HTR-8/SVneo (cell line): ENCODE results near the gene STIM1.

ENCODE experiments used
- DNase-seq: peaks from one replicate; pipeline ENCODE4 v3.0.0; 2011; ENCODE audit warnings: low spot score, mixed read lengths; ENCODE audit not compliant: insufficient read length
- FAIRE-seq: peaks from 2 replicates; lab custom pipeline; 2011; peaks lifted over from hg19 to GRCh38; lab: Jason Lieb, UNC

STIM1 gene

GRCh38 chr11:4083198-4083597 is 227.7 kb downstream of the STIM1 start:
- FAIRE-seq (no peak), DNase-seq (no peak)

- FAIRE-seq, result no peak
- DNase-seq, result no peak
Observed at GRCh38 chr11:4084406-4085125, 229.1 kb downstream of the STIM1 start.

DNA sequence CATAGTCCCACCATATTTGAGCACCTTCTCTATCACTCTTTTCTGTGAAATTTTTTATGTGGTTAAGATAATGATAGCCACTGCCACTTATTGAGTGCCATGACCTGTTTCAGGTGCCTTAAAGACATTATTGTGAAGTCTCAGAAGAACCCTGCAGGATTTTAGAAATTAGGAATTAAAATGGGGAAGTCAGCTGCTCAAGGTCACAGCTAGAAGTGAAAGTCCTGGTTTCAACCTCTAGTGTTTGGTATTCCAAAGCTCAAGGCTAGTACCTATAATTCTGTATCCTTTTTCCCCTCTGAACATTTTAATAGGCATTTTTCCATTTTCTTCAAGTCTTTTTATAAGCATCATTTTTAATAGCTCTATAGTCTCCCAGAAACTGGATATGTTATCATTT is 230.1 kb downstream of the STIM1 start:
- FAIRE-seq (no peak), DNase-seq (no peak)

DNA sequence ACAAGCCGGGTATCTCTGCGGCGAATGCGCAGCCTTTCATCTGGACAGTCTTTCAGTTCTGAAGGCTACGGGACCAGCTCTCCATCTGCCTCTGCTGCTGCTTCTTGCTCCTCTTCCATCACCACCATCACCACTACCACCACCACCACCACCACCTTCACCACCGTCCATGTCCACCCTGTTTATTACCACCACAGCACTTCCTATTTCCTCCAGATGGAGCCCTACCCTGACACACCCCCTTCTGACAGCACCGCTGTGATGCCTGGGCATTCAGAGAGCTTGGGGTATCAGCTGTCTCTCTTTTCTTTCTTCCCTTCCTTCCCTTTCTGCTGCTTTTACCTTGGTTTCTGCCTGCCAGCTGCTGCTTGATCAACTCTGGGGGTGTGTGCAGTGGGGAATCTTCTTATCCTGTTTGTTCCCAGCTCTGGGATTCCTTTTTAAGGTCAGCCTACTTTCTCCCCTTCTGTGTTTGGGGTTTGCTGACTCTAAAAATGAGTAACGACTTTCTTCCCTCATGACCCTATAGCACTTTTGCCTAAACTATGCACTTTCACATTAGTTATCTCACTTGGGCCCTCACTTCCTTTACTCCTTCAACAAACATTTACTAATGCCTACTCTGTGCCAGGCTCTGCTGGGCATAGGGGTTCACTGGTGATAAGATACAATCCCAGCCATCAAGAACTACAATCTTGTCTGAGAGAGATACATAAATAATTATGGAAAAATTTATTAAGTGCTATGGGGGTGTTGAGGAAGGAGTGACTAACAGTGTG is 231.3 kb downstream of the STIM1 start:
- FAIRE-seq (no peak), DNase-seq (no peak)

DNA sequence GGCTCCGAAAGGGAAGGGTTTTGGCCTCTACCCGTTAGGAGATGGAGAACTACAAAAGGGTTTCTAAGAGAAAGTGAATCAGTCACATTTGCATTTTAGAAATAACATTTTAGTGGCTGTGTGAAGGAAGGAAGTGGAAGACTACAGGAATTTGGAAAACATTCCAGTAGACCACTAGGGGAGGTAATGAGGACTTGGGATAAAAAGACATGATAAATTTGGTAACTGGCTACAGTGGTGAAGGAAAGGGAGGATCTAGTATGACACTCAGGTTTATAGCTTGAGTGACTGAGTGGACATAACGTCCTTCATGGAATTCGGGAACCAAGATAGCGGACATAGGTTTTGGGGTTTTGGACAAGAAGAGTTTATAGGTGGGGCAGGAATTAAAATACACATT is 232.1 kb downstream of the STIM1 start:
- FAIRE-seq, result no peak
- no peak for DNase-seq

DNA sequence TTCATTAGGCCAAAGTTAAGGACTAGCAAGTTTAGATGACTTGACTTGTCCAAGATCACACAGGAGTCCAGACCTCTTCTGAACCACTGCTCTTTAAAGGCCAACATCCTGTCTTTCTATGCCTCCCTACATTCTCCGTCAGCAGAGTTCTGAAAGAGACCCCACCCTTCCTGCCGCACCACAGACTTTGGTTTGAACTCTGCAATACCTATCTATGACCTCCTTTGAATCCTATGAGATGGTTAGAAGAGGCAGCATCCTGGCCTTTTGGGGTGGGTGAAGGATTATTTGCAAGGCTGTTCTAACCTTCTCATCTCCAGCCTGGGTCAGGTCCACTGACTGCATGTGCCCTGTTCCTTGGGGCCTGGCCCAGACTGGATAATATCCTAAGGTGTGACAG is 234.8 kb downstream of the STIM1 start:
- DNase-seq (no peak), FAIRE-seq (no peak)

DNA sequence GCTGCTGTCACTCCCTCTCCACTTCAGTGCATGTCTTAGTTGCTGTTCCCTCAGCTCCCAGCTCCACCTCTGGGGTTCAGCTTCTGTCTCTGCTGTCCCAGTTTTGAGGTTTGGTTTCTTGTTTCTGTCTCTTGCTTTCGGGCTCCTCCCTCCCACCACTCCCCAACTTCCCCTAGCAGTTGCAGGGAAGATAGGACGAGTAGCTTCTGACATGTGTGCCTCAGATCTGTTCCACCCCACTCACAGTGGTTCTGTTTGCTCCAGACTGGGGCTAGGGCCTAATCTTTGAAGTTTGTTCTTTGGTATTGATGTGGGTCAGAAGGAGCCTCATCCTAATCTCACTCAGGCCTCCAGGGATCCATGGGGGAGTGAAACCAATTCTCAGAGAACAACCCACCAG is 236.6 kb downstream of the STIM1 start:
- no peak for FAIRE-seq

GRCh38 chr11:4093519-4094347 is 238.3 kb downstream of the STIM1 start:
- DNase-seq, result no peak
- FAIRE-seq, result no peak

More for the DNA sequence above, 236.6 kb downstream of the STIM1 start:
- DNase-seq, result no peak

DNA sequence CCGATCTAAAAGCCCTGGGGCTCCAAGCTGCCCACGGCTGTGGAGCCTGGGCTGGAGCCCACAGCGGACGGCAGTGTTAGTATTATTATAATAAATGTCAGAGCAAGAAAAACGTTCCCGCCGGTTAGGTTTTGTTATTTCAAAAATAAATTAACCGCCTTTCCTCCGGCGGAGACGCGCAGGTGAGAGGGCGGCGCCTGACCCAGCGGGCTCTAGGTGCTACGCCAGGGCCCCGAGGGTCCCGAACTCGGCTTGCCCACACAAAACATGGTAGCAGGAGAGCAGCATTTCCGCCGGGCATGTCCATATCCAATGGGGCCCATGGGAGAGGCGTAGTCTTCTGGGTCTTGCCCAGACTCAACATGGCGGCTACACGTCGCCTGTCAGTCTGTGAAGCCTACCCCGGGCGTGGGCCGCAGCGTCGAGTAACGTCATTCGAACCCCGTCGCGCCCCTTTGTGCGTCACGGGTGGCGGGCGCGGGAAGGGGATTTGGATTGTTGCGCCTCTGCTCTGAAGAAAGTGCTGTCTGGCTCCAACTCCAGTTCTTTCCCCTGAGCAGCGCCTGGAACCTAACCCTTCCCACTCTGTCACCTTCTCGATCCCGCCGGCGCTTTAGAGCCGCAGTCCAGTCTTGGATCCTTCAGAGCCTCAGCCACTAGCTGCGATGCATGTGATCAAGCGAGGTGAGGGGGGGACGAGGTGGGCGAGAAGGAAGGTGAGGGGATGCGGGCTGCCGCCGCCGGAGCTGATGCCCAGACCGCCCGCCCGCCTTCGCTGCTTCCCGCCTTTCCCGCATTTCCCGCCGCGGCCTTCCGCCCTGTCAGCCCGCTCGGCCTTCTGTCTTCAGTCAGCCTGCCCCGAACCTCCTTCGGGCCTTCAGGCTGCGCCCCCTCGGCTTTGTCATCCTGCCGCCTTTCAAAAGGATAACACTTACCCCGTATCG is 239.2 kb downstream of the STIM1 start, which contains the start of gene RRM1:
TSS of gene RRM1 (plus strand) at position 452 of the 944 bp plus-strand sequence. CDS start at position 666, 214 bp downstream.
- FAIRE-seq (peak; percentile 95), DNase-seq (peak; percentile 96)

- peak; percentile 16 for FAIRE-seq
- DNase-seq, result no peak
Observed at GRCh38 chr11:4095509-4096230, 240.2 kb downstream of the STIM1 start.

- FAIRE-seq, result no peak
- DNase-seq, result no peak
Observed at GRCh38 chr11:4098026-4098621, 242.7 kb downstream of the STIM1 start.

DNA sequence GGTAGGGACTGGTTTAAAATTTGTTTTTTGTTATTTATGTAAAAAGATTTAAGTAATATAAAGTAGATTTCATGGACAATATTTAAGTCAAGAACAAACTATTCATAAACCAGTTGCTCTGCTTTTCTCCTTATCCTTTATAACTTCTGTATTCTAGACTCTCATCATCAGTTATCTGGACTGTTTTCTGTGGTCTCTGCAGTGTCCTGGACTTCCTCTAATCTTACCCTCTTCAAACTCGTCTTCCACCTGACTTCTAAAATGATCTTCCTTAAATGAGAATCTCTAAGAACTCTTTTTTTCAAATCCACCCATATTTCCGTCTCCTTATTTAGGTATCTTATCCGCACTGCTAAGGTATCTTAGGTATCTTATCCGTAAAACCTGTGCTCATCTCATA is 247.2 kb downstream of the STIM1 start:
- DNase-seq, result no peak
- FAIRE-seq, result no peak

DNA sequence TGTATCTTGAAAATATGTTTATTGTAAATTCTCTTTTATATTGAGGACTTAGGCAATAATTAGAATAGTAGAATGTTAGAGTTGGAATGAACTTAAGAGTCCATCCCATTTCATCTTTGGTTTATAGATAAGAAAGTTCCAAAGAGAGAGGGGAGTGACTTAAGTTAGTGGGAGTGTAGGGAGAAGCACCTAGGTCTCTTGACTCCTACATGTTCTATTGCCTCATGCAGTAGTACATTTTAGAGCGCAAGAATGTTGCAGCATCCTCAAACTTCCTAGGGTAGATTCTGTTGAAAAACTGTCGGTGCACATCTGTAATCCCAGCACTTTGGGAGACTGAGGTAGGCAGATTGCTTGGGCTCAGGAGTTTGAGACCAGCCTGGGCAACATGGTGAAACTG is 247.8 kb downstream of the STIM1 start:
- DNase-seq (no peak), FAIRE-seq (no peak)

DNA sequence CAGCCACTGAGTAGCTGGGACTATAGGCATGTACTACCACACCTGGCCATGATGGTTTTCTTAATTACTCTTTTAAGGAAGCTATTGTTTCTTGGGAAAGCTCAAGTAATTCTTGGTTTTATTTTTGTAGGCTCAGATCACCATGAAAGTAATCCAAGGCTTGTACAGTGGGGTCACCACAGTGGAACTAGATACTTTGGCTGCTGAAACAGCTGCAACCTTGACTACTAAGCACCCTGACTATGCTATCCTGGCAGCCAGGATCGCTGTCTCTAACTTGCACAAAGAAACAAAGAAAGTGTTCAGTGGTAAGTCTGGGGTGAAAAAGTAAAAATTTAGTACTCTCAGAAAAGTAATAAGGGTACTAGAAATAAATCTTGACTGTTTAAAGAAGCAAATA is 250.5 kb downstream of the STIM1 start:
- FAIRE-seq, result no peak

GRCh38 chr11:4111834-4112233 is 256.4 kb downstream of the STIM1 start:
- DNase-seq, result no peak
- no peak for FAIRE-seq

More for the DNA sequence above, 250.5 kb downstream of the STIM1 start:
- no peak for DNase-seq

- no peak for FAIRE-seq
- no peak for DNase-seq
Observed at GRCh38 chr11:4115128-4115527, 259.7 kb downstream of the STIM1 start.

DNA sequence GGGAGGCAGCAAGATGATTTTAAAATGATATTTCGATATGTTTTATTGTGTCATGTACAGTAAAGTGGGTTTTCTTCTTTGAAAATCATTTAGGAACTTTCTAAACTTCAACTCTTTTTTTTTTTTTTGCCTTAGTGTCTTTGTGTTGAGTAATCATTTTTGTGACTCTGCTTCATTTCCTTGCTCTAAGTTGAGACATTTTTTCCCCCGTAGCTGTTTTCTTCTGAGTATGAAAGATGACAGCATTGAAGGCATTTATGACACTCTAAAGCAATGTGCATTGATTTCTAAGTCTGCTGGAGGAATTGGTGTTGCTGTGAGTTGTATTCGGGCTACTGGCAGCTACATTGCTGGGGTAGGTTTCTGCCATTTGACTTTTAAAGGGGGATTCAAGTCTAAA is 262.6 kb downstream of the STIM1 start:
- FAIRE-seq (no peak), DNase-seq (no peak)

DNA sequence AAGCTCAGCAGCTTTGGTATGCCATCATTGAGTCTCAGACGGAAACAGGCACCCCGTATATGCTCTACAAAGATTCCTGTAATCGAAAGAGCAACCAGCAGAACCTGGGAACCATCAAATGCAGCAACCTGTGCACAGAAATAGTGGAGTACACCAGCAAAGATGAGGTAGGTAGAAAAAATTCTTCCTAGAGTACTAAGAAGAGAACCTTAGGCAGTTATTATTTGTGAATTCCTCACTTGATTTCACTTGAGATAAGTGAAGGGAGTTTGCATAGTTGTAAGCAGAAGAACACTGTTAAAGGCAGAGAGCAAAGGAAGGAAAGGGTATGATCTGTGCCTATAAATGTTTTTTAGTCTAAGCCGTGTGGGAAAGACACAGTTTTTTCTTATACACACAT is 267.8 kb downstream of the STIM1 start:
- DNase-seq (no peak), FAIRE-seq (no peak)

DNA sequence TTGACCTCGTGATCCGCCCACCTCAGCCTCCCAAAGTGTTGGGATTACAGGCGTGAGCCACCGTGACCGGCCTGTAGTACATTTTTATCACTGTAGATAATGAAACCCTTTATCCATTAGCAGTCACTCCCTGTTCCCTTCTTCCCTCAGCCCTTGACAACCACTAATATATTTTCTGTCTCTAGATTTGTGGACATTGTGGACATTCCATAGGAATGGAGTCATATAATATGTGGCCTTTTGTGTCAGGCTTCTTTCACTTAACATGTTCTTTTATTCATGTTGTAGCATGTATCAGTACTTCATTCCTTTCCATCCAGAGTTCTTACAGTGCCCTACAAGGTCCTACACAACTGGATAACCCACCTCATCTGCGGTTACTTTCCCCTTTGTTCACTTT is 269.7 kb downstream of the STIM1 start:
- FAIRE-seq (no peak), DNase-seq (no peak)
